ENCODE measurements around the gene IL1R1. TPM values are rescaled to one million over a fixed set of nuclear protein-coding genes. Genes with fewer than 3 reads are reported as not detected.
A peak's percentile ranks its signal among the peaks of the same experiment; 100 is the strongest.

The IL1R1 gene
- total and polyA plus RNA-seq, 10 of the 15 experiments (the other 5 are each of a cell fraction or from before 2014, with no cell fraction given) = 0.17 to 13.2 (median 0.53) TPM

DNA sequence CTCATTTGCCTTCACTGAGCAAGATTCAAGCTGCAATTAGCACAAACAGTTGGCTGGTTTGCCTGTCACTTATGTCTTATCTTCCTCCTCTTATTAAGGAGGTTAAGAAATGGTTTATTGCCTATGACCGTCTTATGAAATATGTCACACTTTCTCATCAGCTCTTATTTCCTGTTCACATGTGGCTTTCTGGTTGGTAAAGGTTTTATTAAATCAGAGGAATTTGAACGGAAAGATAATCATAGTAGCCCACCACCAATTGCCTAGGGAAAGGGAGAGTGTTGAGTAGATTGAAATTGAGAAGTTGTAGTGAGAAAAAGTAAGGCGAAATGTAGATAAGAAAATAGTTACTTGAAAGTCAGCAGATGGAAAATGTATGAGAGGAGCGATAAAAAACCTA lies 4.2 kb upstream of the IL1R1 start (continued):
- no peak for TF ChIP-seq SPI1 (IDR thresholded peaks at IDR 0.05; ENCODE audit: borderline replicate concordance, insufficient read depth, low read depth, low read length)
- no peak for TF ChIP-seq GATAD2B (conservative IDR thresholded peaks at IDR 0.05; ENCODE audit: low read depth)
- TF ChIP-seq MTA2 (IDR thresholded peaks at IDR 0.05; ENCODE audit: low read depth) = peak; percentile 26; the same call in 1 of the 2 replicates
- no peak for TF ChIP-seq RUNX3 (IDR thresholded peaks at IDR 0.05; ENCODE audit: low read length)

DNA sequence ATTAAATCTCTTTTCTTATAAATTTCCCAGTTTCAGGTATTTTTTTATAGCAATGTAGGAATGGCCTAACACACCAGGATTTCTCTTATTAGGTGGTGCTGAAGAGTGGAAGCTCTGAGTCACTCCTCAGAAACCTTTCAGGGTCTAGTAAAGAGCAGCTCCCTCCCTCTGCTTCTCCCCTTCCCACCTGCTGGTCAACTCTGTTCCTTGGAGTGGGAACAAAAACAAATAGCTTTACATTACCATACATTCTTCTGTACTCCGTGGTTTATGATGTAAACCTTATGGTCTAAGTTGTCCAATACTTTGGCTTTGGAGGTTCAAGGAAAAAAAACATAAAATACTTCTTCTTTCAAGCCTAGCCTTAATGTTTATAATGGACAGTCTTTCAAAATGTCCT lies 2.7 kb upstream of the IL1R1 start:
- SMC1A ChIA-PET (ENCODE audit: uncharacterized antibody, unreplicated experiment) = interaction anchor here (0.9 to 2.3 kb wide), 4 partner anchors 27 to 44 kb away, joined by 3 to 9 read pairs (median 3); no protein-coding TSS in a partner anchor
- ATAC-seq (no peak), FAIRE-seq (no peak), DNase-seq (ENCODE audit: low read depth, low spot score) (no peak)
- no TSS peak for BruUV-seq (replicated peaks)
- no peak overlapping the region for H3K4me3 ChIP-seq
- whole genome bisulfite sequencing (ENCODE audit: insufficient coverage, insufficient replicate concordance, low lambda C conversion rate, missing lambda C conversion rate) = 0% methylated on average over 1 of the region's 1 CpG
- H3K79me2 ChIP-seq (ENCODE audit: control insufficient read depth, insufficient read depth, low read length) = no peaks in the 10 kb centered on the region
- POLR2A ChIA-PET = interaction anchor here (1.4 kb wide), 1 partner anchor 13 kb away, joined by 3 read pairs; no protein-coding TSS in a partner anchor
- intact Hi-C loops (cut with micrococcal nuclease; ENCODE audit: unreplicated experiment) = no loop called here
- H3K36me3 ChIP-seq (ENCODE audit: control insufficient read depth in 2 of 2, insufficient read depth in 2 of 2, low read length in 1 of 2) = no peaks in the 10 kb centered on the region; a peak in 1 of 4 replicates
- H3K27ac ChIP-seq (ENCODE audit: control insufficient read depth, insufficient read depth) = no peak overlapping the region
- RAD21 ChIA-PET (ENCODE audit: unreplicated experiment) = no interaction called here
- no peaks in the 10 kb centered on the region for H3K4me1 ChIP-seq (ENCODE audit: control insufficient read depth, insufficient read depth, low read length)
- H2AFZ ChIP-seq (ENCODE audit: control insufficient read depth, low read depth, low read length) = no peak overlapping the region
- CTCF ChIA-PET = interaction anchor here (1.1 to 3.3 kb wide), 2 partner anchors 14 to 27 kb away, joined by 3 to 10 read pairs; no protein-coding TSS in a partner anchor
- H3K9ac ChIP-seq (ENCODE audit: control insufficient read depth, insufficient read depth, low read length) = no peak overlapping the region
- no peaks in the 10 kb centered on the region for H3K27me3 ChIP-seq (replicated peaks in 1 of 2; ENCODE audit: control insufficient read depth in 2 of 2, insufficient read depth in 2 of 2, low read length in 1 of 2)
- peaks cover 24% of the 10 kb centered on the region; the same call in 2 of the 3 replicates for H3K9me3 ChIP-seq (replicated peaks; ENCODE audit: control insufficient read depth, insufficient read depth, low read length)
- no peaks in the 10 kb centered on the region for H4K20me1 ChIP-seq (ENCODE audit: control insufficient read depth, insufficient read depth)
- in situ Hi-C loops (cut with MboI) = no loop called here
- H3K4me2 ChIP-seq (ENCODE audit: control insufficient read depth, insufficient read depth) = no peak overlapping the region
- no peak for TF ChIP-seq IRF4 (IDR thresholded peaks at IDR 0.05; ENCODE audit: low read depth, low read length)
- TF ChIP-seq ZNF207 (IDR thresholded peaks at IDR 0.05; ENCODE audit: borderline replicate concordance) = no peak
- TF ChIP-seq, protein P1, sequence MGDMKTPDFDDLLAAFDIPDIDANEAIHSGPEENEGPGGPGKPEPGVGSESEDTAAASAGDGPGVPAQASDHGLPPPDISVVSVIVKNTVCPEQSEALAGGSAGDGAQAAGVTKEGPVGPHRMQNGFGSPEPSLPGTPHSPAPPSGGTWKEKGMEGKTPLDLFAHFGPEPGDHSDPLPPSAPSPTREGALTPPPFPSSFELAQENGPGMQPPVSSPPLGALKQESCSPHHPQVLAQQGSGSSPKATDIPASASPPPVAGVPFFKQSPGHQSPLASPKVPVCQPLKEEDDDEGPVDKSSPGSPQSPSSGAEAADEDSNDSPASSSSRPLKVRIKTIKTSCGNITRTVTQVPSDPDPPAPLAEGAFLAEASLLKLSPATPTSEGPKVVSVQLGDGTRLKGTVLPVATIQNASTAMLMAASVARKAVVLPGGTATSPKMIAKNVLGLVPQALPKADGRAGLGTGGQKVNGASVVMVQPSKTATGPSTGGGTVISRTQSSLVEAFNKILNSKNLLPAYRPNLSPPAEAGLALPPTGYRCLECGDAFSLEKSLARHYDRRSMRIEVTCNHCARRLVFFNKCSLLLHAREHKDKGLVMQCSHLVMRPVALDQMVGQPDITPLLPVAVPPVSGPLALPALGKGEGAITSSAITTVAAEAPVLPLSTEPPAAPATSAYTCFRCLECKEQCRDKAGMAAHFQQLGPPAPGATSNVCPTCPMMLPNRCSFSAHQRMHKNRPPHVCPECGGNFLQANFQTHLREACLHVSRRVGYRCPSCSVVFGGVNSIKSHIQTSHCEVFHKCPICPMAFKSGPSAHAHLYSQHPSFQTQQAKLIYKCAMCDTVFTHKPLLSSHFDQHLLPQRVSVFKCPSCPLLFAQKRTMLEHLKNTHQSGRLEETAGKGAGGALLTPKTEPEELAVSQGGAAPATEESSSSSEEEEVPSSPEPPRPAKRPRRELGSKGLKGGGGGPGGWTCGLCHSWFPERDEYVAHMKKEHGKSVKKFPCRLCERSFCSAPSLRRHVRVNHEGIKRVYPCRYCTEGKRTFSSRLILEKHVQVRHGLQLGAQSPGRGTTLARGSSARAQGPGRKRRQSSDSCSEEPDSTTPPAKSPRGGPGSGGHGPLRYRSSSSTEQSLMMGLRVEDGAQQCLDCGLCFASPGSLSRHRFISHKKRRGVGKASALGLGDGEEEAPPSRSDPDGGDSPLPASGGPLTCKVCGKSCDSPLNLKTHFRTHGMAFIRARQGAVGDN (IDR thresholded peaks at IDR 0.05) = no peak
- TF ChIP-seq, protein P2, sequence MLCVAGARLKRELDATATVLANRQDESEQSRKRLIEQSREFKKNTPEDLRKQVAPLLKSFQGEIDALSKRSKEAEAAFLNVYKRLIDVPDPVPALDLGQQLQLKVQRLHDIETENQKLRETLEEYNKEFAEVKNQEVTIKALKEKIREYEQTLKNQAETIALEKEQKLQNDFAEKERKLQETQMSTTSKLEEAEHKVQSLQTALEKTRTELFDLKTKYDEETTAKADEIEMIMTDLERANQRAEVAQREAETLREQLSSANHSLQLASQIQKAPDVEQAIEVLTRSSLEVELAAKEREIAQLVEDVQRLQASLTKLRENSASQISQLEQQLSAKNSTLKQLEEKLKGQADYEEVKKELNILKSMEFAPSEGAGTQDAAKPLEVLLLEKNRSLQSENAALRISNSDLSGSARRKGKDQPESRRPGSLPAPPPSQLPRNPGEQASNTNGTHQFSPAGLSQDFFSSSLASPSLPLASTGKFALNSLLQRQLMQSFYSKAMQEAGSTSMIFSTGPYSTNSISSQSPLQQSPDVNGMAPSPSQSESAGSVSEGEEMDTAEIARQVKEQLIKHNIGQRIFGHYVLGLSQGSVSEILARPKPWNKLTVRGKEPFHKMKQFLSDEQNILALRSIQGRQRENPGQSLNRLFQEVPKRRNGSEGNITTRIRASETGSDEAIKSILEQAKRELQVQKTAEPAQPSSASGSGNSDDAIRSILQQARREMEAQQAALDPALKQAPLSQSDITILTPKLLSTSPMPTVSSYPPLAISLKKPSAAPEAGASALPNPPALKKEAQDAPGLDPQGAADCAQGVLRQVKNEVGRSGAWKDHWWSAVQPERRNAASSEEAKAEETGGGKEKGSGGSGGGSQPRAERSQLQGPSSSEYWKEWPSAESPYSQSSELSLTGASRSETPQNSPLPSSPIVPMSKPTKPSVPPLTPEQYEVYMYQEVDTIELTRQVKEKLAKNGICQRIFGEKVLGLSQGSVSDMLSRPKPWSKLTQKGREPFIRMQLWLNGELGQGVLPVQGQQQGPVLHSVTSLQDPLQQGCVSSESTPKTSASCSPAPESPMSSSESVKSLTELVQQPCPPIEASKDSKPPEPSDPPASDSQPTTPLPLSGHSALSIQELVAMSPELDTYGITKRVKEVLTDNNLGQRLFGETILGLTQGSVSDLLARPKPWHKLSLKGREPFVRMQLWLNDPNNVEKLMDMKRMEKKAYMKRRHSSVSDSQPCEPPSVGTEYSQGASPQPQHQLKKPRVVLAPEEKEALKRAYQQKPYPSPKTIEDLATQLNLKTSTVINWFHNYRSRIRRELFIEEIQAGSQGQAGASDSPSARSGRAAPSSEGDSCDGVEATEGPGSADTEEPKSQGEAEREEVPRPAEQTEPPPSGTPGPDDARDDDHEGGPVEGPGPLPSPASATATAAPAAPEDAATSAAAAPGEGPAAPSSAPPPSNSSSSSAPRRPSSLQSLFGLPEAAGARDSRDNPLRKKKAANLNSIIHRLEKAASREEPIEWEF (IDR thresholded peaks at IDR 0.05; ENCODE audit: insufficient replicate concordance, low read depth, low read length) = no peak
- TF ChIP-seq, protein P3, sequence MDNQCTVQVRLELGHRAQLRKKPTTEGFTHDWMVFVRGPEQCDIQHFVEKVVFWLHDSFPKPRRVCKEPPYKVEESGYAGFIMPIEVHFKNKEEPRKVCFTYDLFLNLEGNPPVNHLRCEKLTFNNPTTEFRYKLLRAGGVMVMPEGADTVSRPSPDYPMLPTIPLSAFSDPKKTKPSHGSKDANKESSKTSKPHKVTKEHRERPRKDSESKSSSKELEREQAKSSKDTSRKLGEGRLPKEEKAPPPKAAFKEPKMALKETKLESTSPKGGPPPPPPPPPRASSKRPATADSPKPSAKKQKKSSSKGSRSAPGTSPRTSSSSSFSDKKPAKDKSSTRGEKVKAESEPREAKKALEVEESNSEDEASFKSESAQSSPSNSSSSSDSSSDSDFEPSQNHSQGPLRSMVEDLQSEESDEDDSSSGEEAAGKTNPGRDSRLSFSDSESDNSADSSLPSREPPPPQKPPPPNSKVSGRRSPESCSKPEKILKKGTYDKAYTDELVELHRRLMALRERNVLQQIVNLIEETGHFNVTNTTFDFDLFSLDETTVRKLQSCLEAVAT (IDR thresholded peaks at IDR 0.05) = no peak
- no peak for TF ChIP-seq ZSCAN29 (IDR thresholded peaks at IDR 0.05)
- TF ChIP-seq WRNIP1 (IDR thresholded peaks at IDR 0.05; ENCODE audit: borderline replicate concordance, low read depth, low read length) = no peak
- TF ChIP-seq SP1 (IDR thresholded peaks at IDR 0.05; ENCODE audit: low read depth, low read length) = no peak
